ENCODE results near the gene CRLF3.
"Not testable (repeated sequence)": the region's sequence is repeated elsewhere in the genome, so short reads cannot be mapped to it uniquely, and the experiment has no call there.

Gene CRLF3

DNA sequence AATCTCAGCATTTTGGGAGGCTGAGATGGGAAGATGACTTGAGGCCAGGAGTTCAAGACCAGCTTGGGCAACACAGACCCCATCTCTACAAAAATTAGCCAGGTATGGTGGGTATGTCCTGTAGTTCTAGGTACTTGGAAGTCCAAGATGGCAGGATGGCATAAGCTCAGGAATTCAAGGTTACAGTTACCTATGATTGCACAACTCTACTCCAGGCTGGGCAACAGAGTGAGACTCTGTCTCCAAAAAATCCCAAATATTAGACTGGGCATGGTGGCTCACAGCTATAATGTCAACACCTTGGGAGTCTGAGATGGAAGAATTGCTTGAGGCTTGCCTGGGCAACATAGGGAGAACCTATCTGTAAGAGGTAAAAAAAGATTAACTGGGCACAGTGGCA lies 63.4 kb downstream of the CRLF3 start:
- DNase-seq (ENCODE audit: low read depth), result no peak
- TF ChIP-seq, protein P1, sequence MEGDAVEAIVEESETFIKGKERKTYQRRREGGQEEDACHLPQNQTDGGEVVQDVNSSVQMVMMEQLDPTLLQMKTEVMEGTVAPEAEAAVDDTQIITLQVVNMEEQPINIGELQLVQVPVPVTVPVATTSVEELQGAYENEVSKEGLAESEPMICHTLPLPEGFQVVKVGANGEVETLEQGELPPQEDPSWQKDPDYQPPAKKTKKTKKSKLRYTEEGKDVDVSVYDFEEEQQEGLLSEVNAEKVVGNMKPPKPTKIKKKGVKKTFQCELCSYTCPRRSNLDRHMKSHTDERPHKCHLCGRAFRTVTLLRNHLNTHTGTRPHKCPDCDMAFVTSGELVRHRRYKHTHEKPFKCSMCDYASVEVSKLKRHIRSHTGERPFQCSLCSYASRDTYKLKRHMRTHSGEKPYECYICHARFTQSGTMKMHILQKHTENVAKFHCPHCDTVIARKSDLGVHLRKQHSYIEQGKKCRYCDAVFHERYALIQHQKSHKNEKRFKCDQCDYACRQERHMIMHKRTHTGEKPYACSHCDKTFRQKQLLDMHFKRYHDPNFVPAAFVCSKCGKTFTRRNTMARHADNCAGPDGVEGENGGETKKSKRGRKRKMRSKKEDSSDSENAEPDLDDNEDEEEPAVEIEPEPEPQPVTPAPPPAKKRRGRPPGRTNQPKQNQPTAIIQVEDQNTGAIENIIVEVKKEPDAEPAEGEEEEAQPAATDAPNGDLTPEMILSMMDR (conservative IDR thresholded peaks at IDR 0.05; ENCODE audit: low read length), result no peak
- no peak overlapping the region for H3K4me3 ChIP-seq (ENCODE audit: low read length)

DNA sequence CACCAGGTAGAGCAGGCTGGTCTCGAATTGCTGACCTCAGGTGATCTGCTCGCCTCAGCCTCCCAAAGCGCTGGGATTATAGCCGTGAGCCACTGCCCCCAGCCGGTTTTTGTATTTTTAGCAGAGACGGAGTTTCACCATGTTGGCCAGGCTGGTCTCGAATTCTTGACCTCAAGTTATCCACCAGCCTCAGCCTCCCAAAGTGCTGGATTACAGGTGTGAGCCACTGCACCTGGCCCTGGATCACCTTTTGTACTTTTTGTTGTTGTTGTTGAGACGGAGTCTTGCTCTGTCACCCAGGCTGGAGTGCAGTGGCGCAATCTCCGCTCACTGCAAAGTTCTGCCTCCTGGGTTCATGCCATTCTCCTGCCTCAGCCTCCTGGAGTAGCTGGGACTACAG lies 71.2 kb downstream of the CRLF3 start:
- H3K4me3 ChIP-seq (ENCODE audit: low read length); DNase-seq (ENCODE audit: low read depth): not testable (repeated sequence)

DNA sequence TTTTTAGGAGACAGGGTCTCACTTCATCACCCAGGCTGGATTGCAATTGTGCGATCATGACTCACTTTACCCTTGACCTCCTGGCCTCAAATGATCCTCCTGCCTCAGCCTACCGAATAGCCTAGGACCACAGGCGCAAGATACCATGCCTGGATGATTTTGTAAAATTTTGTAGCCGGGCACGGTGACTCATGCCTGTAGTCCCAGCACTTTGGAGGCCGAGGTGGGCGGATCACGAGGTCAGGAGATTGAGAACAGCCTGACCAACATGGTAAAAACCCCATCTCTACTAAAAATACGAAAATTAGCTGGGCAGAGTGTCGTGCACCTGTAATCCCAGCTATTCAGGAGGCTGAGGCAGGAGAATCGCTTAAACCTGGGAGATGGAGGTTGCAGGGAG lies 73.5 kb downstream of the CRLF3 start:
- H3K4me3 ChIP-seq (ENCODE audit: low read length); DNase-seq (ENCODE audit: low read depth): not testable (repeated sequence)

DNA sequence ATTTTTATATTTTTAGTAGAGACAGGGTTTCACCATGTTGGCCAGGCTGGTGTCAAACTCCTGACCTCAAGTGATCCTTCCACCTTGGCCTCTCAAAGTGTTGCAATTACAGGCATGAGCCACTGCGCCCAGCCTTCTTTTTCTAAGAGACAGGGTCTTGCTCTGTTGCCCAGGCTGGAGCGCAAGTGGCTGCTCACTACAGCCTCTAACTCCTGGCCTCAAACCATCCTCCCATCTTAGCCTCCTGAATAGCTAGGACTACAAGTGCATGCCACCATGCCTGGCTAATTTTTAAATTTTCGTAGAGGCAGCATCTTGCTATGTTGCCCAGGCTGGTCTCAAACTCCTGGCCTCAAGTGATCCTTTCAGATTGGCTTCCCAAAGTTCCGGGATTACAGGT lies 76.9 kb downstream of the CRLF3 start:
- DNase-seq (ENCODE audit: low read depth); H3K4me3 ChIP-seq (ENCODE audit: low read length): not testable (repeated sequence)

DNA sequence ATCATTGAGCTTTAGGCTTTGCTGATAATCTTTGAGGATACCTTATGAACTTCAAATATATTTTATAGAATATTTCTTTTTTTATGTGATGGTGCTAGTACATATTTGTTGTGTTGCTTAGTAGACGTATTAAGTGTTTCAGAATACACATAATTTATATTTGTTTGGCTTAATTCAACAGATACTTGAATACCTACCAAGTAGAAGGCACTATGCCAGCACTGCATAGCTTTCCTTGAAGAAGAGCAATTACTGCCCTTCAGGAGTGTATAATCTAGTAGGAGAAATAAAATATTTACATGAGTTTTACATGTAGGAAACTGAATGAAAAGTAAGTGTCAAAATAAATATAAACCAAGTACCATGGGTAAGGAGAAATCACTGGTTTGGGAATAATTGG lies 81.8 kb downstream of the CRLF3 start:
- peak; percentile 41 for DNase-seq (ENCODE audit: low read depth)
- not testable (repeated sequence) for H3K4me3 ChIP-seq (ENCODE audit: low read length)

DNA sequence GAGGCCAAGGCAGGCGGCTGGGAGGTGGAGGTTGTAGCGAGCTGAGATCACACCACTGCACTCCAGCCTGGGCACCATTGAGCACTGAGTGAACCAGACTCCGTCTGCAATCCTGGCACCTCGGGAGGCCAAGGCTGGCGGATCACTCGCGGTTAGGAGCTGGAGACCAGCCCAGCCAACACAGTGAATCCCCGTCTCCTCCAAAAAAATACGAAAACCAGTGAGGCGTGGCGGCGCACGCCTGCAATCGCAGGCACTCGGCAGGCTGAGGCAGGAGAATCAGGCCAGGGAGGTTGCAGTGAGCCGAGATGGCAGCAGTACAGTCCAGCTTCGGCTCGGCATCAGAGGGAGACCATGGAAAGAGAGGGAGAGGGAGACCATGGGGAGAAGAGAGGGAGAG lies 88.1 kb downstream of the CRLF3 start:
- not testable (repeated sequence) for H3K4me3 ChIP-seq (ENCODE audit: low read length); DNase-seq (ENCODE audit: low read depth)

DNA sequence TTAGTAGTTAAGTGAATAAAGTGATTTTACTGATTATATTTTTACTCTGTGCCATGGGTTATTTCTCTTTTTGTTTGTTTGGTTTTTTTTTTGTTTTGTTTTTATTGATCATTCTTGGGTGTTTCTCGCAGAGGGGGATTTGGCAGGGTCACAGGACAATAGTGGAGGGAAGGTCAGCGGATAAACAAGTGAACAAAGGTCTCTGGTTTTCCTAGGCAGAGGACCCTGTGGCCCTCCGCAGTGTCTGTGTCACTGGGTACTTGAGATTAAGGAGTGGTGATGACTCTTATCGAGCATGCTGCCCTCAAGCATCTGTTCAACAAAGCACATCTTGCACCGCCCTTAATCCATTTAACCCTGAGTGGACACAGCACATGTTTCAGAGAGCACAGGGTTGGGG lies 88.8 kb downstream of the CRLF3 start:
- H3K4me3 ChIP-seq (ENCODE audit: low read length); DNase-seq (ENCODE audit: low read depth): not testable (repeated sequence)

DNA sequence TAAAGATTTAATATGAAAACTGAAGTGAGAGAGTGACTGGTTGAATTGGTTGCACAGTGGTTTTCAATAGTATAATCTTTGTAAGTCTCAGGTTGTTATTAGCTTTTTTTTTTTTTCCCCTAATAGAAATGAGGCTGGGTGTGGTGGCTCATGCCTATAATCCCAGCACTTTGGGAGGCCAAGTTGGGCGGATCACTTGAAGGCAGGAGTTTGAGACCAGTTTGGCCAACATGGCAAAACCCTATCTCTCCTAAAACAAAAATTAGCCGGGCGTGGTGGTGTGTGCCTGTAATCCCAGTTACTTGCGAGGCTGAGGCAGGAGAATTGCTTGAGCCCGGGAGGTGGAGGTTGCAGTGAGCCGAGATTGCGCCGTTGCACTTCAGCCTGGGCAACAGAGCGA lies 89.3 kb downstream of the CRLF3 start:
- DNase-seq (ENCODE audit: low read depth); H3K4me3 ChIP-seq (ENCODE audit: low read length): not testable (repeated sequence)

DNA sequence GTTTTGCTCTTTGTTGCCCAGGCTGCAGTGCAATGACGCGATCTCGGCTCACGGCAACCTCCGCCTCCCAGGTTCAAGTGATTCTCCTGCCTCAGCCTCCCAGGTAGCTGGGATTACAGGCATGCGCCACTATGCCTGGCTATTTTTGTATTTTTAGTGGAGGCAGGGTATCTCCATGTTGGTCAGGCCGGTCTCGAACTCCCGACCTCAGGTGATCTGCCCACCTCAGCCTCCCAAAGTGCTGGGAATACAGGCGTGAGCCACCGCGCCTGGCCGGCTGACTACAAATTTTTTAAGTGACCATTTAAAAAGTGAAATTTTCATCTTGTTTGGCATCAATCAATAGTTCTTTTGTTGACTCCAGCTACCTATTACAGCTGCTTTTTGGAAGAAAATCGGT lies 90.3 kb downstream of the CRLF3 start:
- not testable (repeated sequence) for H3K4me3 ChIP-seq (ENCODE audit: low read length); DNase-seq (ENCODE audit: low read depth)
